Body of pancreas (tissue), 4 donors: Measurements from ENCODE around the gene TTC3. TPM values are rescaled to one million over a fixed set of nuclear protein-coding genes. Genes with fewer than 3 reads are reported as not detected.

ENCODE experiments used
- ATAC-seq: fragments of 150-250 bp; one replicate; pipeline ENCODE4 v1.9.1; 2016
- DNase-seq, 4 donors: peaks; one replicate each; pipeline ENCODE4 v3.0.0-alpha.2; 2019
- H3K27ac ChIP-seq, 4 donors: fragments of 200-600 bp; sonication (generic); 1 replicate in 3 of 4; 2 replicates in 1 of 4; pipeline versions ENCODE4 v1.5.1 to v1.6.1; 2016 to 2019; ENCODE audit warnings: mild to moderate bottlenecking in 1 of 4, mixed read lengths in 1 of 4, moderate library complexity in 1 of 4
- H3K27me3 ChIP-seq, 2 donors: fragments of 200-600 bp; sonication (generic); one replicate each; pipeline ENCODE4 v1.6.0; 2016; ENCODE audit warnings: mild to moderate bottlenecking in 1 of 2
- H3K36me3 ChIP-seq, 2 donors: fragments of 200-600 bp; sonication (generic); replicated peaks in 1 of 2; 2 replicates each; pipeline ENCODE4 v1.5.1; 2016; ENCODE audit warnings: low read depth in 2 of 2; ENCODE audit not compliant: insufficient read depth in 1 of 2
- H3K4me1 ChIP-seq: fragments of 200-600 bp; sonication (generic); one replicate; pipeline ENCODE4 v1.6.0; 2016
- H3K4me3 ChIP-seq, 2 donors: fragments of 200-600 bp; sonication (generic); 1 replicate in 1 of 2; 2 replicates in 1 of 2; pipeline ENCODE4 v1.5.1; 2016 to 2019
- H3K9me3 ChIP-seq, 3 donors: fragments of 200-600 bp; sonication (generic); 1 replicate in 2 of 3; 2 replicates in 1 of 3; pipeline ENCODE4 v1.5.1; 2016
- POLR2A ChIP-seq, 3 donors: fragments of 450-650 bp; IDR thresholded peaks; one replicate each; pipeline ENCODE4 v1.6.1; 2016; ENCODE audit warnings: antibody characterized with exemption in 3 of 3, mild to moderate bottlenecking in 2 of 3
- WGBS, 2 donors: methylation state at CpG; one replicate each; pipeline ENCODE4 v1.1.5; 2017; 5-methylcytosine and 5-hydroxymethylcytosine counted together
- intact Hi-C: fragments of 100-400 bp; cut with DNase I; formaldehyde crosslinking; loops from one replicate; pipeline ENCODE4 v1.15.1; 2023
- total RNA-seq, 2 donors: library from RNA; depleted of rRNA; stranded (reverse); fragments of >200 nt; gene quantifications; one replicate each; pipeline ENCODE4 v1.1.0, GENCODE V29; 2016
- TF ChIP-seq, protein P1 (sequence below), 7 experiments: fragments of 450-650 bp in 4 of 7; fragments of 200-600 bp in 3 of 7; sonication (generic) in 3 of 7; IDR thresholded peaks; one replicate each; pipeline ENCODE4 v1.5.1; 2016 to 2019; ENCODE audit warnings: antibody characterized with exemption in 7 of 7

TTC3 gene
- total RNA-seq, 2 donors from 2014 or later: 99.9 to 246 TPM

DNA sequence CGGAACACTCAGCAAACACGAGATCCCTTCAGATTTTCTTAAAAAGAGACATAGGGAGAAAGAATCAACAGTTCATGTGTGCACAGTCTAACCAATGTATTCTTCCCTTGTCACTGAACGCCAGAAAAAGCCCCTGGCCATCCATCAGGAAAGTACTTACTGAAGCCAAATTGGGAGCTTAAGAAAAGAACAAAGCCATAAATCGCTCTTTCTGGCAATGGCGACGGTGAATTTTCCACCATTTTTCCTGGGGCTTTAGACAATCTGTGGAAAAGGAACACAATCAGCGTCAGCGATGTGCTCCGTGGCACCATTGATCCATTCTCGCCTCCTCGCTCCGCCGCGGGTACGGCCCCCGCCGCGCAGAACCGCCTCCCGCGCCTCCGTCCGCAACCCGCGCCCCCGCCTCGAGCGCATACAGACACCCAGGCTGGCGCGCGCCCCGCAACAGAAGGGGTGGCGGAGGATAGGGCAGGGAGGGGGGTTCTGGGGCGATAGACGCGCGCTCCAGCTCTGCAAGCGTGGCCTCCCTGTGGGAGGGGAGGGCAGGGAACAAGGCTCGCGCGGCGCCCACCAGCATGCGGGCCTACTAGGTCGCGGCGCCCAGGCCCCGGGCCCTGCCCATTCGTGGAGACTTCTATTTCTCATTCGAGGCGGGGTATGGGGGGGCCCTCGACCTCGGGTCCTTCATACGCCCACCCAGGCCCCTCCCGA lies 623 bp upstream of the TTC3 start:
- peak overlapping the region; percentile 23 to 46 for H3K4me3 ChIP-seq
- intact Hi-C loops: no loop called here
- H3K36me3 ChIP-seq: no peaks in the 10 kb centered on the region
- DNase-seq (peak in 3 of 4 donors; percentile 66 to 85 (median 84)), ATAC-seq (peak; percentile 55)
- no peaks in the 10 kb centered on the region for H3K9me3 ChIP-seq
- peak overlapping the region; percentile 74 to 100 (median 98) for H3K27ac ChIP-seq
- TF ChIP-seq, protein P1, sequence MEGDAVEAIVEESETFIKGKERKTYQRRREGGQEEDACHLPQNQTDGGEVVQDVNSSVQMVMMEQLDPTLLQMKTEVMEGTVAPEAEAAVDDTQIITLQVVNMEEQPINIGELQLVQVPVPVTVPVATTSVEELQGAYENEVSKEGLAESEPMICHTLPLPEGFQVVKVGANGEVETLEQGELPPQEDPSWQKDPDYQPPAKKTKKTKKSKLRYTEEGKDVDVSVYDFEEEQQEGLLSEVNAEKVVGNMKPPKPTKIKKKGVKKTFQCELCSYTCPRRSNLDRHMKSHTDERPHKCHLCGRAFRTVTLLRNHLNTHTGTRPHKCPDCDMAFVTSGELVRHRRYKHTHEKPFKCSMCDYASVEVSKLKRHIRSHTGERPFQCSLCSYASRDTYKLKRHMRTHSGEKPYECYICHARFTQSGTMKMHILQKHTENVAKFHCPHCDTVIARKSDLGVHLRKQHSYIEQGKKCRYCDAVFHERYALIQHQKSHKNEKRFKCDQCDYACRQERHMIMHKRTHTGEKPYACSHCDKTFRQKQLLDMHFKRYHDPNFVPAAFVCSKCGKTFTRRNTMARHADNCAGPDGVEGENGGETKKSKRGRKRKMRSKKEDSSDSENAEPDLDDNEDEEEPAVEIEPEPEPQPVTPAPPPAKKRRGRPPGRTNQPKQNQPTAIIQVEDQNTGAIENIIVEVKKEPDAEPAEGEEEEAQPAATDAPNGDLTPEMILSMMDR (IDR thresholded peaks at IDR 0.05): no peak
- no peak for TF ChIP-seq POLR2A (IDR thresholded peaks at IDR 0.05)
- no peaks in the 10 kb centered on the region for H3K27me3 ChIP-seq
- H3K4me1 ChIP-seq: peaks cover 22% of the 10 kb centered on the region
- WGBS, 2 donors: 0% methylated on average over 35 to 54 of the region's 54 CpGs

DNA sequence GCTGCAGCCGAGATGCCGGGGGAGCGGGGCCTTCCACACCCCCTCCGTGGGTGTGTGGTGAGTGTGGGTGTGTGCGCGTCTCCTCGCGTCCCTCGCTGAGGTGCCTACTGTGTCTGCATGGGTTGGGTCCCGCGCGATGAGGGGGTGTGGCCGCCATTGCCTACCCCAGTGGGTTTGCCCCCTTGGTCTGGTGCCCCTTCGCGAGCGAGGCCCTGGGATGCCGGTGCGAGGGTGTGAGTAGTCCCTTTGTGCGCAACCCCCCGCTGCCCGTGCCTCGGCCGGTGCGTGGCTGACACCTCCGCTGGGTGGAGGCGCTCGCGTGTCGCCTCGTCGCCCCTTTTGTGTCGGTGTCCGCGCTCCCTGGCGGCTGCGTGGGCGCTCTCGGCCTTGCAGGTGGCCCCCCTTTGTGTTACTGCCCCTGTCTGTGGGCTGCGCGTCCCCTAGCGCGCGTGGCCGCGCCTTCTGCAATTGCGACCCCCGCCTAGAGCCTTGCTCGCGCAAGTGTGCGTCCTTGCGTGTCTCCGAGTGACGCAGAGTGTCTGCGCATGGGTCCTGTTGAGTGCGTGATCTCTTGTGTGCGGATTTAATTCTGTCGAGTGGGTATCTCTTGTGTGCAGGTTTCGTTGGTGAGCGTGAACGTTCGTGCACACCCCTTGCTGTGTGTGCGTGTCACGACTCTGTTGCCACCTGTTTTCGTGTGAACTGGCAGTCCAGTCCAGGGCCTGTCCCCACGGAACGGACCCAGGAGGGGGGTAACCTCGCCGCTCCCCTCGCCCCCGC lies 553 bp downstream of the TTC3 start:
- Histone ChIP-seq H3K9me3 (no peaks in the 10 kb centered on the region), H3K27me3 (no peaks in the 10 kb centered on the region), H3K36me3 (no peaks in the 10 kb centered on the region), H3K4me3 (peak overlapping the region; percentile 35 to 68), H3K4me1 (peaks cover 22% of the 10 kb centered on the region), H3K27ac (peak overlapping the region; percentile 74 to 100 (median 98))
- TF ChIP-seq, protein P1 (IDR thresholded peaks at IDR 0.05): peak in 1 of 7 experiments; percentile 15
- peak in 2 of 3 donors; percentile 33 to 75 for TF ChIP-seq POLR2A (IDR thresholded peaks at IDR 0.05)
- intact Hi-C loops: no loop called here
- WGBS, 2 donors: 1% methylated on average over 21 to 70 of the region's 70 CpGs
- DNase-seq: peak; percentile 54 to 67 (median 58)
- peak; percentile 29 for ATAC-seq

DNA sequence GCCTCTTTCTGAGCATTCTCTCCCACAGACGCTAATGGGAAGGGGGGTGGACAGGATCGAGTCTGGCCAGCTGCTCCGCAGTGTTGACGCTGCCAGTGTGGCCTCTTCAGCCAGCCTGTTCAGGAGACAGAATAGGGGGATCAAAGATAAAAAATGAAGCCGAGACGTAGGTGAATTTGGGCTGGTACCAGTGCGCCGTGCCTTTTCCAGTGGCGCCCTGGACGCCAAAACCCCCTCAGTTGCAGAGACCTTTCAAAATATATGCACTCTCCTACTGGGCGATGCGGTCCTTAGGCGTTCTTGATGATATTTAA lies 1.1 kb downstream of the TTC3 start:
- no peak for TF ChIP-seq POLR2A (IDR thresholded peaks at IDR 0.05)
- TF ChIP-seq, protein P1 (IDR thresholded peaks at IDR 0.05): no peak
- Histone ChIP-seq H3K36me3 (no peaks in the 10 kb centered on the region), H3K27me3 (no peaks in the 10 kb centered on the region), H3K27ac (peak overlapping the region; percentile 74 to 100 (median 98)), H3K4me3 (peak overlapping the region; percentile 35 to 68), H3K9me3 (no peaks in the 10 kb centered on the region), H3K4me1 (peaks cover 22% of the 10 kb centered on the region)
- intact Hi-C loops: no loop called here
- peak in 1 of 4 donors; percentile 39 for DNase-seq
- 1% methylated on average over 13 of the region's 13 CpGs for WGBS, 2 donors
- ATAC-seq: peak; percentile 1

DNA sequence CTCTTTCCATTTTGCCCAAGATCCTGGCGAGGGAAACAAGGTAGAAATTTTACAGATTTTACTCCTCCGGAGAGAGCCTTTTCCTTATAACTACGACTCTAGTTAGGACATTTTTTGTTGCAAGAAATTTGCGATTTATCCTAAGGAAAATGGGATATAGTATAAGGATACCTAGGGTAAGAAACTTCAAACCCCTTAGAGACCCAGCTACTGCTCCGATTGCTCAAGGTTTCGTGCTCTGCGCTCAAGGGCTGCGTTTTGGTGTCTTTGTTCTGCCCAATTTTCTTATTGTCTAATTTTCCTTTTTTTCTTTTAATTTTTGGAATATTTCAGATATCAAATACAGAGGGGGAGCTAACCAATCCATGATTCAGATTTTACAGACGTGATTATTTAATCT lies 1.5 kb downstream of the TTC3 start:
- TF ChIP-seq POLR2A (IDR thresholded peaks at IDR 0.05): no peak
- TF ChIP-seq, protein P1 (IDR thresholded peaks at IDR 0.05): no peak
- Histone ChIP-seq H3K27me3 (no peaks in the 10 kb centered on the region), H3K36me3 (no peaks in the 10 kb centered on the region), H3K4me1 (peaks cover 22% of the 10 kb centered on the region), H3K27ac (peak overlapping the region; percentile 74 to 100 (median 98)), H3K4me3 (peak overlapping the region; percentile 35 to 68), H3K9me3 (no peaks in the 10 kb centered on the region)
- intact Hi-C loops: no loop called here
- 20 to 23% methylated on average over 9 of the region's 9 CpGs for WGBS, 2 donors
- DNase-seq (no peak), ATAC-seq (no peak)
